Thyroid gland (tissue), 4 donors: ENCODE data around the gene NUP98. TPM values are rescaled to one million over a fixed set of nuclear protein-coding genes. Genes with fewer than 3 reads are reported as not detected.

Experiments
- DNase-seq, 2 donors: peaks; one replicate each; pipeline ENCODE4 v3.0.0-alpha.2; 2019
- H3K27ac ChIP-seq, 3 donors: fragments of 200-600 bp; sonication (generic); 1 replicate in 2 of 3; 2 replicates in 1 of 3; pipeline ENCODE4 v1.5.1; 2016 to 2019; ENCODE audit warnings: mild to moderate bottlenecking in 1 of 3, moderate library complexity in 1 of 3
- H3K27me3 ChIP-seq: fragments of 200-600 bp; sonication (generic); one replicate; pipeline ENCODE4 v1.5.1; 2019
- H3K36me3 ChIP-seq, 2 donors: fragments of 200-600 bp; sonication (generic); one replicate each; pipeline ENCODE4 v1.5.1; 2016 to 2019
- H3K4me1 ChIP-seq, 2 donors: fragments of 200-600 bp; sonication (generic); one replicate each; pipeline ENCODE4 v1.5.1; 2017 to 2019
- H3K4me3 ChIP-seq, 3 donors: fragments of 200-600 bp; sonication (generic); replicated peaks in 1 of 3; 1 replicate in 2 of 3; 2 replicates in 1 of 3; pipeline ENCODE4 v1.5.1; 2016; ENCODE audit warnings: mild to moderate bottlenecking in 1 of 3
- H3K9me3 ChIP-seq: fragments of 200-600 bp; sonication (generic); one replicate; pipeline ENCODE4 v1.5.1; 2017
- CTCF ChIP-seq, 6 experiments: fragments of 200-600 bp in 3 of 6; fragments of 450-650 bp in 3 of 6; sonication (generic) in 3 of 6; IDR thresholded peaks; one replicate each; pipeline ENCODE4 v1.5.1; 2016 to 2019; ENCODE audit warnings: antibody characterized with exemption in 6 of 6, mild to moderate bottlenecking in 2 of 6, inconsistent platforms in 1 of 6, moderate library complexity in 1 of 6
- POLR2A ChIP-seq, 2 donors: fragments of 450-650 bp; IDR thresholded peaks; one replicate each; pipeline ENCODE4 v1.6.1; 2017; ENCODE audit warnings: antibody characterized with exemption in 2 of 2, mild to moderate bottlenecking in 2 of 2, moderate library complexity in 1 of 2
- WGBS, 2 donors: methylation state at CpG; one replicate each; pipeline ENCODE4 v1.1.5; 2017; 5-methylcytosine and 5-hydroxymethylcytosine counted together
- intact Hi-C: fragments of 100-400 bp; cut with DNase I; formaldehyde crosslinking; loops from one replicate; pipeline ENCODE4 v1.15.1; 2023
- total RNA-seq, 4 donors: library from RNA; depleted of rRNA; stranded (reverse); fragments of >200 nt; gene quantifications; one replicate each; pipeline ENCODE4 v1.2.3, GENCODE V29; 2016

Gene NUP98
- total RNA-seq, 4 donors from 2014 or later = 117 to 188 (median 160) TPM

GRCh38 chr11:3709977-3710376, 87.4 kb downstream of the NUP98 start:
- Histone ChIP-seq H3K27me3 (no peaks in the 10 kb centered on the region), H3K9me3 (no peaks in the 10 kb centered on the region), H3K4me1 (peaks cover 8 to 9% of the 10 kb centered on the region in 2 donors), H3K27ac (peak overlapping the region in 2 of 3 donors; percentile 12 to 31), H3K4me3 (no peak overlapping the region), H3K36me3 (peaks cover 27 to 31% of the 10 kb centered on the region in 2 donors)
- WGBS, 2 donors = 28 to 31% methylated on average over 1 of the region's 1 CpG
- intact Hi-C loops = no loop called here
- TF ChIP-seq POLR2A (IDR thresholded peaks at IDR 0.05) = no peak
- TF ChIP-seq CTCF (IDR thresholded peaks at IDR 0.05) = peak in 1 of 6 experiments; percentile 21
- peak; percentile 21 to 31 for DNase-seq

- DNase-seq = no peak
- Histone ChIP-seq H3K27ac (no peak overlapping the region), H3K27me3 (no peaks in the 10 kb centered on the region), H3K4me1 (peaks cover 8 to 9% of the 10 kb centered on the region in 2 donors), H3K4me3 (no peak overlapping the region), H3K9me3 (no peaks in the 10 kb centered on the region), H3K36me3 (peaks cover 22 to 23% of the 10 kb centered on the region in 2 donors)
- TF ChIP-seq POLR2A (IDR thresholded peaks at IDR 0.05) (no peak), CTCF (IDR thresholded peaks at IDR 0.05) (no peak)
- intact Hi-C loops = no loop called here
- 95 to 98% methylated on average over 2 of the region's 2 CpGs for WGBS, 2 donors
Observed at GRCh38 chr11:3707176-3707575, 90.2 kb downstream of the NUP98 start.

GRCh38 chr11:3703383-3703782, 94.0 kb downstream of the NUP98 start:
- no peaks in the 10 kb centered on the region for H3K9me3 ChIP-seq
- H3K27ac ChIP-seq = no peak overlapping the region
- no peaks in the 10 kb centered on the region for H3K27me3 ChIP-seq
- WGBS, 2 donors = 92 to 95% methylated on average over 3 of the region's 3 CpGs
- DNase-seq = no peak
- H3K4me1 ChIP-seq = no peaks in the 10 kb centered on the region
- TF ChIP-seq CTCF (IDR thresholded peaks at IDR 0.05) = no peak
- no peak for TF ChIP-seq POLR2A (IDR thresholded peaks at IDR 0.05)
- H3K4me3 ChIP-seq = no peak overlapping the region
- H3K36me3 ChIP-seq = peaks cover 36 to 46% of the 10 kb centered on the region in 2 donors
- intact Hi-C loops = no loop called here

DNA sequence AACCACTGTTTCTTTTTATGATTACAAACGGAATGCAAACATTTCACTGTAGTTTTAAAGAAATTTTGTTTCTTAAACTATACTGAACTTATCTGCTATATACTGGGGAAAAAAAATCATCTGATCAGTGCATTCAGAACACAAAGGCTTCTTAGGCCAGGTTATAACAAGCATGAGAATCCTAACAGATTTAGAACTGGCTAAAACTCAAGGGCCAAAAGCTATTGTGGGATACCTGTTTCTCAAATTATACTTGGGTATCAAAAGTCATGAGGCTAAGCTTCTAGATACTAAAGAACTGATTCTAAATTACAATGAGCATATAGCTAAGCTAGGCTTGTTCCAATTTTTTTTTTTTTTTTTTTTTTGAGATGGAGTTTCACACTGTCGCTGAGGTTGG, 96.4 kb downstream of the NUP98 start:
- no peak overlapping the region for H3K27ac ChIP-seq
- H3K4me1 ChIP-seq = no peaks in the 10 kb centered on the region
- intact Hi-C loops = no loop called here
- WGBS, 2 donors = 96 to 97% methylated on average over 2 of the region's 2 CpGs
- DNase-seq = no peak
- TF ChIP-seq POLR2A (IDR thresholded peaks at IDR 0.05) = no peak
- no peak for TF ChIP-seq CTCF (IDR thresholded peaks at IDR 0.05)
- no peak overlapping the region for H3K4me3 ChIP-seq
- H3K27me3 ChIP-seq = no peaks in the 10 kb centered on the region
- H3K9me3 ChIP-seq = no peaks in the 10 kb centered on the region
- peaks cover 53 to 60% of the 10 kb centered on the region in 2 donors for H3K36me3 ChIP-seq

DNA sequence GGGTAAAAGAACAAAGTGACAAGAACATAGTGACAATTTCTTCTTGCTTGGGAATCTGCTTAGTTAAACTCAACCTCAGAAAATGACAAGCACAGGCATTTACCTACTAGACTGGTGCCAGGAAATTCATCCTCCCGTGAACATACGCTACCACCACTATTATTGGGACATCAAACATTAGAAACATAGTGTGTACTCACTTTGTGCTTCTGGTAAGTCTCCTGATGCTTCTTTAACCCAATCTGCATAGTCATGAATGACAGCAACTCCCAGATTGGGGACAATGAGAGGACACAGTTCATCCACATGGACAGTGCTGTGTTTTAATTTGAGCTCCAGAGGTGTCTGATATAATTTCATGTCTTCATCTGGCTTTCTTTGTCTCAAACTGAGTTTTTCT, 96.9 kb downstream of the NUP98 start:
- Histone ChIP-seq H3K27me3 (no peaks in the 10 kb centered on the region), H3K4me1 (no peaks in the 10 kb centered on the region), H3K27ac (no peak overlapping the region), H3K36me3 (peaks cover 49 to 62% of the 10 kb centered on the region in 2 donors), H3K9me3 (no peaks in the 10 kb centered on the region), H3K4me3 (no peak overlapping the region)
- no peak for DNase-seq
- TF ChIP-seq POLR2A (IDR thresholded peaks at IDR 0.05) (no peak), CTCF (IDR thresholded peaks at IDR 0.05) (no peak)
- WGBS, 2 donors = 92 to 96% methylated on average over 2 of the region's 2 CpGs
- intact Hi-C loops = no loop called here
